Panc1 (cell line): ENCODE results near the gene VIM.

ENCODE experiments used
- POLR2AphosphoS5 ChIP-seq: IDR thresholded peaks from 2 replicates; pipeline ENCODE4 v1.6.1; 2012; ENCODE audit warnings: mild to moderate bottlenecking, low read depth, low read length, moderate library complexity
- REST ChIP-seq, 2 experiments: IDR thresholded peaks; 2 replicates each; pipeline ENCODE4 v1.6.1; 2011 to 2012; ENCODE audit warnings: low read depth in 2 of 2, control low read depth in 1 of 2, low read length in 1 of 2, mild to moderate bottlenecking in 1 of 2, moderate library complexity in 1 of 2; ENCODE audit not compliant: insufficient read depth in 1 of 2

- no peak for TF ChIP-seq POLR2AphosphoS5
- TF ChIP-seq REST (IDR thresholded peaks at IDR 0.05; ENCODE audit: insufficient read depth in 1 of 2, low read depth in 2 of 2, low read length in 1 of 2) = no peak
These were observed 27.5 kb downstream of the VIM start for GRCh38 chr10:17255512-17255911.
